Renal pelvis (tissue), 4 donors: ENCODE data around the gene KCNN3. TPM values are rescaled to one million over a fixed set of nuclear protein-coding genes. Genes with fewer than 3 reads are reported as not detected.

Source experiments
- DNase-seq: peaks from one replicate; pipeline ENCODE4 v3.0.0-alpha.2; 2013
- polyA plus RNA-seq, 3 donors: library from polyadenylated mRNA; unstranded; fragments of 120-200 nt; gene quantifications; one replicate each; pipeline ENCODE4 v1.2.1, GENCODE V29; 2013; ENCODE audit not compliant: insufficient read length in 3 of 3

KCNN3 gene
- polyA plus RNA-seq, 3 donors: 2.2 to 2.6 (median 2.3) TPM

DNA sequence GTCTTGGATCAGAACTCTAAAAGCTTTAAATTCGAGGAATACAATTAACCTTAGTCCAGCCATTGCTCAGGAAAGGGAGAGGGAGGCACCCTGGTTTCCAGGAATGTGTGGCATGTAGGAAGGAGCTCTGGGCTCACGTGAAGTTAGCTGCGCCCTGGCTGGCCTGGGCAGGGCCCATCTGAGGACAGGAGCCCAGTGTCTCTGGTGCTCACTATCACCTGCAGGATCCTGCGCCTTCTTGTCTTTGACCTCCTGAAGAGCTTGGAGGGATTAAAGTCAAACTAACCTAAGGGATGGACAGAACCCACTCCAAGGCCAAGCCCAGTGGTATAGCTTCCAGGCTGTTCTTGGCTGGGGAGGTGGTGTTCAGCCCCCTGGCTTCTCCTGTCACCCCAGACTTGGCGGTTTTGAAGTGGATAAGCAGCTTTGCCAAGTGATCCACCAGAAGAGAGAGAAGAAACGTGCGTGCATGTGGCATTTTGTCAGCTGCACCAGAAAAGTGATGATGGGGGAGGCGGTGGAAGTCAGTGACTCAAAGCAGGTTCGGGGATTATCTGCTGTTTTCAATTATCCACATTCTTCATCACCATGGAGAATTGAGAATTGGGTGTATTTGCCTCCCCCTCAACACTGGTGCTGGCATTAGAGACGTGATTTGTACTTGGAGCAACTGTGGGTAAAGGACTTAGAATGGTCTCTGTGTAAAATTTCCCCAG is 11.9 kb upstream of the KCNN3 start:
- DNase-seq: no peak

DNA sequence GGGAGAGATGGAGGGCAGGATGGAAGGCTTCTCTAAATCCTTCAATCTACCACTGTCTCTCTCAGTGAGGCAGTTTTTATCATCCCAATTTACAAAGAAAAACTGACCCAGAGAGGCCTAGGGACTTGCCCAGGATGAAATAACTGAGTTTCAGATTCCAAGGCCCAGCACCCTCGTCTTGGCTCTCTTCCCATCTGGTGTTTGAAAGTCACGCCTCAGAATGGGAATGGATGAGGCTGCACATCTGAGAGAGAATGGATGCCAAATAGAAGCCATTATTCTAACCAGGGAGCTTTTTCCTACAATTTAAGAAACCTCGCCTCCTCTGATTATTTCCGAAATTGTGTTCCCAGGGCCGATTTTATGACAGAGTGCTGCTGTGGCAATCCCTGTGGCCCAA is 10.6 kb upstream of the KCNN3 start:
- DNase-seq: no peak

DNA sequence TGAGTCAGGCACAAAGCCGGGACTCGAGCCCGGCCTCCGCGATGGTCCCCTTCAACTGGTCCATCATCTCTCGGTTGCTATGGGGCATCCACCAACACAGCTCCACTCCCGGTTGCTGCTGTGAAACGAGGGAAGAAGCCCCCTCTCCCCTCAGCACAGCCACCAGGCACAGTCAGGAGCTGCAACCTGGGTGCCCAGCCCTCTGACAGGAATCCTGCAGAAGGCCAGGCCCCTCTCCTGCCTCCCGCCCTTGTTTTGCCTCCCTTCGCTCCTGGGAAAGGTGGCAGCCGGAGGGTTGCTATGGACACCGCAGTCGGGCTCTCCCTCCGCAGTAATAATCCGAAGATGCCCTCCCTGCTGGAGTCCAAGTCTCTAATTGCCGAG is 8.9 kb upstream of the KCNN3 start:
- no peak for DNase-seq

DNA sequence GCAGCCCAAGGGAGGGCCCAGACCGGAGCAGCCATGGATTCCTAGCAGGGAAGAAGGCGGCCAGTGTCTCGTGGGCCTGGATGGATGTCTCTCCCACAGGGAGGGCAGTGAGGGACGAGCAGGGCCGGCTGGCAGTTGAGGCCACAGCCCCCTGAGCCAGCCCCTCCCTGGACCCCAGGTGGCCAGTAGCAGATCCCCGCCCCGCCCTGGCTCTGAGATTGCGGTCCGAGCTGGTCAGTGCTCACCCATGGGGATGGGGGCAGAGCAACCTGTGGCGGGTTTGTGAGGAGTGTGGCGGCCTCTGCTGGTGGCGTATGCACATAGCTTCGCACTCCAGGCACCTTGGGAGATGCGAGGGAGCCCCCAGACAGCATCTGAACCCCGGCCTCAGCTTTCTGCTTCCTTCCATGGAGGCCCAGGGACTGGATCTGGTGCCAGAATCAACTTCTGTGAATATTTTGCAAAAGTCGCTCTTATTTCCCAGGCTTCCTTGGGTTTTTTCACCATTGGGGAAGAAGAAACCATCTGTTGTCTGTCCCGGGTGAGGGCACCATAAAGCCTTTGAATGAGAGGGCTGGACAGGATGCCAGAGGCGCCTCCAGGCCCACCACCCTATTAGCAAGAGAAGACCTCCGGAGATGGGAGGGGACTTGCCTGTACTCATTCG is 8.4 kb upstream of the KCNN3 start:
- DNase-seq: no peak

DNA sequence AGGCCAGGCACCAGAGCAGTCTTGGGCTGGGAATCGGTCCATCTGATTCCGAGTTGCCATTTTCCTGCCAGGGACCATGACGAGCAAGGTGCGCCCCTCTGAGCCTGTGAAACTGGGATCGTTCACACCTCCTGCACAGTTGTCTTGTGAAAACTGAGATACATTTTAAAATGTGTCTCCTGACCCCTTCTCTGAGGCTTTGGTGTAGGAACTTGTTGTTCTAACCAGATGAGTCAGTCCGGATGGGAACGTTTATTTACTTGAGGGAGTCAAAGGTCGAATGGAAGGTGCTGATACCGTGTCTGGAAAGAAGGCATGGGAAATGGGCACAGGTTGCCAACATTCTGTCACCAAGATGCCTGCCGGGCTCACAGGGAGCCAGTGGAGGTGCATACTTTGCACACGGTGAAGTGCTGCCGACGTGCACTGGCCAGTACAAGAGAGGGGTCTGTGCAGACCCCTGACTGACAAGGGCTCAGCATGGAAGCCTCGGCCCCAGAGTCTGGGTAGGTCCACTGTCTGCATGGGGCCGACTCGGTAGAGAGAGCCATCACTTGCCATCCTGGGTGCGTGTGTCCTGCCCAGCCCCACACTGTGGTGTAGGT is 7.4 kb upstream of the KCNN3 start:
- DNase-seq: no peak

DNA sequence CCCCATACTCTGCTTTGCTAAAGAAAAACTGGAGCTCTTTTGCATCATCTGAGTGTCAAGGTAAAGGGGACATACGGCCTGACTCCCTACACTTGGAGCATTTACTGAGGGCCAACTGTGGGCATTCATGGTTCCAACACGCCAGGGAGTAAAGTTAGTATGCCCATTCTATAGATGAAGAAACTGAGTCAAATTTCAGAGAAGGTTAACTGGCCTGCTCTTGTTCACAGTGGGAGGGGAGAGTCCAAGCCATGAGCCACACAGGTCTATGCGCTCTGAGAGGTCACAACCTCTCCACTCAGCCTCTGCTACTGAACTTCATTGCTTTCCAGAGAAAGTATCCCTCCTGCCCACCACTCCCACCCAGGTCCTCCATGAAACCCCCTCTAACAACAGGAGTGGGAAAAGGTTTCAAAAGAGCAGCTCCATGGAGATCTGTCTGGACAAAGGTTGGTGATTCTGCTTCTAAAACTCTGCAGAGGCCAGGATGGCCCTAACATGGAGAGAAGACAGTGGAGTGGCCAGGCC is 6.8 kb upstream of the KCNN3 start:
- no peak for DNase-seq

DNA sequence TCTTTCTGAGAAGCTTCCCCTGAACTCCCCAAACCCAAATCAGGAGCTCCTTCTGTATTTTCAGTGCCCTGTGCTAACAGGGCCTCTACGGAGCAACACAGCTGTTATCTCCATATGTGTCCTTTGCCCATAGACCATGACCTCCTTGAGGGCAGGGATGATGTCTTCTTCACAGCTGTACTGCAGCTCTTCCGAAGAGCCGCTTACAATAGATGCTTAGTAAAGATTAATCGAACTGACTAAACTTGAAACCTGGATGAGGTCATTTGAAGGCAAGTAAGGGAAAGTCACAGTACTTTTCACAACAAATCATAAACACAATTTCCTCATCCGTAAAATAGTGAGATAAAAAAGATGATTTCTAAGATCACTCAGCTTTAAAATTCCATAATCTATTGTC is 4.4 kb upstream of the KCNN3 start:
- no peak for DNase-seq

DNA sequence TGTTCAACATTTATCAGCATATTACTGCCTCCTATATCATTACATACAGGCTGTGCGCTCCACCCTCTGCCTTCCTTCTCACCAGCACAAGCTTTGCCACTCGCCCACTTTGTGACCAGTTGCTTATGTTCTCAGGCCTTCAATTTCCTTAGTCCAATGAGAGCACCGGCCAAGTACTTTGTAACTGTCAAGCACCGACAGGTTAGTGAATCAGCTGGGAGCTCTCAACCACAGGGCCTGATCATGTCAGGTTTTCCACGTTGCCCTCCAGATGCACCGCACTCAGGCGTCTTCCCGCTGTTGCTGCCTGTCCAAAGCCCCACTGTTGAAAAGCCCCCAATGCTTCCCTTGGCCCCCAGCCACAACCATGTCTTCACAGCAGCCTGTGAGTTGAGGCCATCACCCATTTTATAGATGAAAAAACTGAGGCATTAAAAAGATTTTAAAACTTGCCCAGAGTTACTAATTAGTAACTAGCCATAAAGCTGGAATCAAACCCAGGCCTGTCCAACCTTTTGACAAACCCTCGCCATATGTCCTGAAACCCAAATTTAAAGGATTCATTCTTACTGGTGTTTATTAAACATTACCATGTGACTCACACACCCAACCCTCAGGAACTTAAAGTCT is 3.4 kb upstream of the KCNN3 start:
- DNase-seq: no peak

DNA sequence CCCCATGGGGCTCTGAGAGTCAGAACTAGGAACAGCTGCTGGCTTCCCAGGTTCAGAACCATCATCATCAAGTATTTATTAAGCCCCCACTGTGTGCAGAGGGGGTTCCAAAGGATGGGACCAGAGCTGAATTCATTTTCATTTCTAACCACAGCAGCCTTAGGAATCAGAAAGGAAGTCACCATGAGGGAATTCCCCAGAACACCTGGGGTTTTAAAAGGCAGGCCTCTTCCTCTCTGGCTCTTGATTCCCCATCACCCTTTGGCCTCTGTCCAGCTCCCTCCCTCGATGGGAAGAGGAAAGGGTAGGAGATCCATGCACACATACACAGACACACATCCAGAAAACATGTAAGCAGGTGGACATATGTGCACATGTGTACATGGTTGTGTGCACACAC is 1.3 kb upstream of the KCNN3 start:
- DNase-seq: no peak

DNA sequence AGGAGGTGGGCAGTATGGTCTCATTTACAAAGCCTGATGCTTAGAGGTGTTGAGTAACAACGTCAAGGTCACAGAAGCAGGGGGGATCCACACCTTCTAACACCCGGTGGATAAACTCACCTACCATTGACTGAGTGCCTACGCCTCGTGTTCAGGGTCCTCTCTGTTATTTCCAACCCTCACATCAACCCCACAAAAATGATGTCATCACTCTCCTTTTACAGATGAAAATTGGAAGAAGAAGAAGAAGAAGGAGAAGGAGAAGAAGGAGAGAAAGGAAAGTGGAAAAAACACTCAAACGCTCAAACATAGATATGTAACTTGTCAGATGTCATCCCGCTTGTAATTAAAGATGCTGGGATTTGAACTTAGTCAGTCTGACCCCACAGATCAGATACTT is 653 bp upstream of the KCNN3 start:
- no peak for DNase-seq

DNA sequence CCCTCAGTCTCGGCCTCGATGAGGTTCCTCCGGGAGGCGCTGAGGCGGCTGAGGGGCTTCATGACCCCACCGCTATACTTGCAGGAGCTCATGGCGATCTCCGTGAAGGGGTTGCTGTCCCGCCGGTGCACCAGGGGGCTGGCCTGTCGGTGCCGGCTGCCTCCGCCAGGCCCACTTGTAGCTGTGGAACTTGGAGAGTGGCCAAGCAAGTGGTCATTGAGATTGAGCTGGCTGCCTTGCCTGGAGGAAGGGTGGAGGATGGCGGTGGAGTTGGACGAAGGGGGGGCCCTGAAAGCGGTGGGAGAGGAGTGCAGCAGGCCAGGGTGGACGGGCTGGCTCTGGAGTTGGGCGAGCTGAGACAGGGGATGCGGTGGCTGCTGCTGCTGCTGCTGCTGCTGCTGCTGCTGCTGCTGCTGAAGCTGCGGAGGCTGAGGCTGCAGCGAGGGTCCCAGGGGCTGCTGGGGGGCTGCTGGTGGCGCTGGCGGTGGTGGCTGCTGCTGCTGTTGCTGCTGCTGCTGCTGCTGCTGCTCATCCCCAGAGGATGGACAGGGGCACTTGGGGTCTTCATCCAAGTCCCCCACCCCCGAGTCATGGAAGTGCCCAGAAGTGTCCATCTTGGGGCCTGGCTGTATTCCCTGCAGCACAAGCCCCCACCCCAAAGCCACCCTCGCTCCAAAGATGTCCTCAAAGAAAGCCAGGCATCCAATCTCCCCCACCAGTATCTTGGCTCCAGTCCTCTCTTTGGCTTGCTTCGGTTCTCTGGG is 548 bp downstream of the KCNN3 start:
- DNase-seq: no peak

DNA sequence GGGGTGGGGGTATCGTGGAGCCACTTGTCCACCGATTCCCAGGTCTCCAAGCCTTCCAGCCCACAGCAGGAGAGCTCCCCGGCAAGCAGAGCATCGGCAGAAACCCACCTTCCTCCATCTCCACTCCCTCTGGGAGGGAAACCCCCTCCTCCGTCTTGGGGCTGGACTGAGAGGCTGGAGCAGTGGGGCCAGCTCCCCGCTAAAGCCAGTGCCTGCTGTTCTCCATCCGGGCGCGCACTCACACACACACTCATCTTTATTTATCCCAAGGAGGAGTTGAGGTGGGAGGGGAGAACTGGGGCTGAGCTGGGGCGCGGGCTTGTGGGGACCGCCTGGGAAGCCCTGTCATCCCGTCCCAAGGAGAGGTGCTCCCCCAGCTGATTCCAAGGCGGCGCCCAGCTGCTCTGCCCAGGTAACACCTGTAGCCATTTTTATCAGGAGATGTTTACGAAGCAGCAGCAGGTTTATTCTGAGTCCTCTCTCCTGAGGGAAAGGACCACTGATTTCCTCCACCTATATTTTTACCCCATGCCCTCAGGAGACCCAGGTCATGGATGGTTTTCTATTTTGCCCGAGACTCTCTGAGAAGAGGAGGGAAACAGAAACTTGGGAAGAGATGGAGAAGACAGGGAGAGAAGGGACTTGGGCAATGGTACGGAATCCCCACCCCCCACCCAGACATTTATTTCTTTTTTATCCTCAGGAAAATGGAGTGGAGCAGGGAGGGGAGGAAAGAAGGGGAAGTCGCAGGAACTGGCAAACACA is 2.1 kb downstream of the KCNN3 start:
- DNase-seq: no peak

DNA sequence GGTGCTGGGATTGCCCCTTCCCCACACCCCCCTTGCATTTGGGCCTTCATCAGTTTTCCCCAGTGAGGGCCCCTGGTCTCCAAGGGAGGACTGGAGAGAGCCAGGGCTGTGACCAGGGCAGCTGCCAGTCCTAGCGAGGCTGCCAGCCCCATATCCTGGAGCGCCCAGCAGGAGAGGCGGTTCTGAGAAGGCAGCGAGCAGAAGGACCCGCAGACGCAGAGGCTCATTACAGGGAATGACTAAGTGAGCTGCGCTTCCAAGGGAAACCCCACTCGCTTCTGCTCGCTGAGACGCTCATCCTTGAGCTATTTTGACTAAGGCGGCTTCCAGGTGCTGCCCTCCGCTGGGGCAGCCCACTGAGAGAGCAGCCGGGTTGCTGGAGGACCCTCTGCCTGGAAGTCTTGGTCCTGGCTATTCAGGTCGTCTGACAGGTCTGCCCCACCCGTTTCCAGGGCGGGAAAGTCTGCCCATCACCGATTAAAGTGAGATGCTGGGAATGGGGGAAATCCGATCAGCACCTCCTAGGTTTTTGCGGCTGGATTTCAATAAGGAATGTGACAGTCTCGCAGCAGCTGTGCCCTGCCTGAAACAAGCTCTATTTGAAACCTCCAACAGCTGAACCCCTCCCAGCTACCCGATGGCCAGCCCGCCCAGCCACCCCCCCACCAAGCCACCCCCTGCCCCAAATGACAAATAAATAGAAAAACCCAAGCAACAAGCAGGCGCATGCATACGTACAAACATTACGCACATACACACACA is 2.8 kb downstream of the KCNN3 start:
- no peak for DNase-seq

DNA sequence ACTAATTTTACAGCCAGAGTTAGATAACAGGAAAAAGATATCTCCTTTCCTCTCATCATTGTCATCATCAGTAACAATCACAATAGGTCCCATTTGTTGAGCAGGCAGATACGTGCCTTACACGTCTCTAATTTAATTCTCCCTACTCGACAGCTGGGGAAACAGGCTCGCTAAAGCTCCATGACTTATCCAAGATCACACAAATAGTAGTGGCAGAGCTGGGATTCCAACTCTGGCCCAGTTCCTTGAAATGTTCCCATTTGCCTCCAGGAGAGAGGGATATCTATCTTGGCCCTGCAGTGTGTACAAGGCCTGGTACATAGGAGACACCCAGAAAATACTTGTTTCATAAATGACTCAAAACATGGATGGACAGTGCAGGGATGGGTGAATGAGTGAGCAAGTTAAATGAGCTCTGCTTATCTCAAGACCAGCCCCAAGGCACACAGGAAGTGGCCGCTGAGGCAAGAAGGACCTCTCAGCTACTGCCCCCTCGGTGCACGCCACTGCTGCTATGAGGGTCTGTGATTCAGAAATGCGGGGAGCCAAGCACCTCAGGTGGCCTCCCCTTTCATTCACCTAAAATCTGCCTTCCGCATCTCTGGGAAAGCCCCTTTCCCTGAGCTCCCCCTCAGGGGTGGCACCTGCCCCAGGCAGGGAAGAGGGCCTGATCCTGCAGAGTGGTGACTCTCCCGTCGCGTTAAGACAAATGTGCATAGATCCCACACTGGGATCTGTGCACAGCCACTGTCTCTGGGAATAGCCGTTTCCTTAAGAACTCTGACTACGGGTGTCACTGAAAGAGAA is 3.6 kb downstream of the KCNN3 start:
- DNase-seq: no peak

DNA sequence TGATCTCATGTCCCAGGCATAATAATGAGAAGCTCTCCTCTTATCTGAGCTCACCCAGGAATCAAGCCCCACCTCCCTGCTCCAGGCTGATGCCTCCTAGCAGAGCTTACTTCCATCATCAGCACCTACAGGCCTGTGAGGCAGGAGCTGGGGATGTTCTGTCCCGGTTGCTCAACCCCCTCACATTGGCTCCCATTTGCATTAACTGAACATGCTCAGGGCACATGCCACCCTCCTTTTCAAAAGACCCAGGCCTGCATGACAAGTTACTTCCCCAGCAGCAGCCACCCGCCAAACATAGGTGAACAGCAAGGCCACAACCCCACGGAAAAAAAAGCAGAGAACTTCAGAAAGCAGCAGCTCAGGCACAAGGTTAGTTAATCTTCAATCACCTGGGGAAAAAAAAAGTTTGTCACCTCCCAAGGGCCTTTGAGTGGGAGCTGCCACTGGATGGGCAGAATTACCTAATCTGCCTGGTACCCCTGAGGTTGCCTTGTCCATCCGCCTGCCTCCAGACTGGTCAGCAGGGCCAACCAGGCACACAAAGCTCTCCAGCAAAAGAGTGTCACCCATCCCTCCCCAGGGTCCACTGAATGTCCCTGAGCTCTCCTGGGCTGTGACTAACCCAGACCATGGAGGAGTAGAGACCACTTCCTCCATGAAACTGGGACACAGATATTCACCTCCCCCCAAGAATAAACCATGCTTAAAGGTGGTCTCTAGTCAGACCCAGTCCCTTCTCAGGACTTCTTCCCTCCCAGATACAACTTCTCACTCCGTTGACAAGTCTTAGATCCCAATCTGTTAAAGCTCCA is 4.4 kb downstream of the KCNN3 start:
- DNase-seq: no peak

DNA sequence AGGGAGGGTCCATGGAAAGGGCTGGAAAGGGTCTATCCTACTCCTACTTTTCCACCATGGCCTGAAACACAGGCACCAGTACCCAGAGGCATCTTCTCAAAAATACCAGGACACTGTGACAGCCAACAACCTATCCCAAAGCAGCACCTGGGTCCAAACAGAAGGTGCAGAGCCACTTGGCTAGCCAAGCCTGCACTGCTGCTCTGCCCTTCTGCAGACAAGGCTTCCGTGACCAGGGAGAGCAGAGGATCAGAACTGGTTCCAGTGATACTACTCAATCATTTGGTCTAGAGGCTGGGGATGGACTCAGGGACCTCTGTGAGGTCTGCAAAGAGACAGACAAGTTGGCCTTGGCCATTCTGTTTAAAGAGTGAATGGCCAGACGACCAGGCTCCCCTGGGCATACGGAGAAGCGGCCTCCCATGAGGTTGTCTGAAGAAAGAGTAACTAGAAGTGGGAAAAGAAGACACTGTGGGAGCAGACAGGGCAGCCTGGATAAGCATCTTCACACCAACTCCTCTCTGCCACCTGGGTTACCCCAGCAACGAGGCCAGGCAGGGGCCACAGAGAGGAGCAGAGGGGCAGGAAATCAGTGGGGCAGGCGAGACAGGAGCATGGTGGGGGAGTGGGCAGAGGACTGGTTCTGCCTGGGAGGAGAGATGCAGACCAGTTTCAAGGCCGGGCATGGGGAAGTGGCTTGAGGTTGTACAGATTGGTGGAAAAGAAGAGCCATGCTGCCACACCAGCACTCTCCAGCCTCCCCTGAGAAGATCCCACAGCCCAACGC is 5.7 kb downstream of the KCNN3 start:
- DNase-seq: no peak

DNA sequence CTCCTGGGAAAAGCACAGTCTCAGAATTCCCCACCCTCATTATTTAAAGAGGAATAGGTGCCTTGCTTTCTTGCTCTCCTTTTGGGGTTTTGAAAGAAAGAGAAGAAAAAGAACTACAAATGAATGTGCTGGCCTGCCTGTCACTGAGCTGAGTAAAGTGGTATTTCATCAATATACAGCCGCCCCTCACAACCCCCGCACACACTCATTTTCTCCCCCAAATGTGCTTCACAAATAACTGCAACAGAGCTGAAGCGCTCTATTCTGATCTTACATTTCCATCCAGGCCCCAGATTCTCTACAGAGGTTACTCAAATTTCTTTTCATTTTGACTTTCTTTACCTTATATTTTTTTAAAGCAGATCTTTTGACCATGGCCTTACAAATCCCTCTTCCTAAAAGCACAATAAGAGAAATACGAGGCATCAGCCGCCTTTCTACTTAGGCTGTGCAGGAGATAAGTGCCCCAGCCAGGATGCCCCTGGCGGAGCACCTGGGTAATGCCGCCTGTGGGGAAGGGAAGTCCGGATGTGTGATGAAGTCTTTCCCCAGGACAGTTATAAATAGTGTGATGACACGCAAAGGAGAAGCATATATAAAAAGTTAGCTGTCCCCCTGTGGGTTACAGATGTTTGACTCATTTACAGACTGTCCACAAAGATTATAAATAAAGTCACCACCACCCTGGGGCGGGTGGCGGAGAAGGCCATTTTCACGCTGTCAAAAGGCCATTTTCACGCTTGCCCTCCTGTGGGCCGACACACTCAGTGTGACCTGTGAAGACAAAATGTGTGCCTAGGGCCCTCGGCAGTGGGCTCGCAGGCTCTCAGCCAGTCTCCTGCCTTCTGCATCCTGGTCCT is 6.5 kb downstream of the KCNN3 start:
- DNase-seq: no peak
